ENCODE measurements around the gene VEZF1. TPM values are rescaled to one million over a fixed set of nuclear protein-coding genes. Genes with fewer than 3 reads are reported as not detected.

VEZF1 gene
- total and polyA plus RNA-seq, 10 donors, result 10.0 to 59.9 (median 50.8) TPM

GRCh38 chr17:57999010-57999495 is 11.0 kb upstream of the VEZF1 start:
- H3K27ac ChIP-seq, result peak overlapping the region in 1 of 8 donors; percentile 19
- peaks cover 0 to 75% (median 37%) of the 10 kb centered on the region in 6 donors for H3K36me3 ChIP-seq
- TF ChIP-seq CTCF (IDR thresholded peaks at IDR 0.05 in 8 of 11, conservative IDR thresholded peaks at IDR 0.05 in 3 of 11) (no peak), POLR2AphosphoS5 (IDR thresholded peaks at IDR 0.05) (no peak), POLR2A (IDR thresholded peaks at IDR 0.05) (no peak)
- H3K9me3 ChIP-seq, result no peaks in the 10 kb centered on the region
- H3K4me1 ChIP-seq, result peaks cover 6 to 77% (median 54%) of the 10 kb centered on the region in 6 donors
- no peak overlapping the region for H3K4me3 ChIP-seq
- H3K27me3 ChIP-seq (replicated peaks in 1 of 7), result no peaks in the 10 kb centered on the region
- intact Hi-C loops (cut with DNase I; ENCODE audit: low total_unique reads), result loop anchor here (2.0 to 5.0 kb wide), 2 partner anchors 107 to 140 kb away; no protein-coding TSS in a partner anchor
- no peak for DNase-seq

DNA sequence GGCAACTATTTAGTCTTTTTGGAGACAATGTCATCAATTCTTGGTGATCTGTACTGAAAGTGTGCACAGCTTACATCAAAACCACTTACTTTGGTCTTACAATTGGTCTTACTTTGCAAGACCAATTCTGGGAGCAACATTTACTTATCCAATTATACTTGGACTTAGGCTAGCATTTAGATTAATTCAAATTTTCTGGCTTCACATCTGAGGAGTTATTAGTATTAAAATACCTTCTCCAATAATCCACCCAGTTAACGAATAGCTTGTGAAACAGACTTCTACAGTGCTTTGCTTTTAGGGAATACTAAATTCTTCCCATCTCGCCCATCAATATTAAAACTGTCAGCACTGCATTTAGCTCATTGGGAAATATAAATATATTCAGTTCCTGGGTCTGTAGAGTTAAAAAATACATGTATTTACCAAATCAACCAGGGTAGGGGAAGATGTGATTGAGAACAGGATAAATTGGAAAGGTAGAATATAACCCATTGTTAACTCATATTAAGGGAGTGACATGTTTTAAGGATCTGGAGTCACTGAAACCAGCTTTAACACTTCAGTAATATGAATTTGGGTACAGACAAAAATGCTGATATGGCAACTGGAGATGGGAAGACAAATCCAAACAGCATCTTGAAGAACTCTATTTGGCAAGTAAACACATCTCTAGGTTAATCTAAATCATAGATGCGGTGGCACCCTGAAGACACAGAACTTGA is 9.2 kb upstream of the VEZF1 start:
- TF ChIP-seq POLR2AphosphoS5 (IDR thresholded peaks at IDR 0.05), result no peak
- no peak for TF ChIP-seq POLR2A (IDR thresholded peaks at IDR 0.05)
- no peak for TF ChIP-seq CTCF (IDR thresholded peaks at IDR 0.05 in 8 of 11, conservative IDR thresholded peaks at IDR 0.05 in 3 of 11)
- Histone ChIP-seq H3K9me3 (no peaks in the 10 kb centered on the region), H3K27me3 (replicated peaks in 1 of 7) (no peaks in the 10 kb centered on the region), H3K4me1 (peaks cover 9 to 77% (median 53%) of the 10 kb centered on the region in 6 donors), H3K4me3 (no peak overlapping the region), H3K27ac (no peak overlapping the region), H3K36me3 (peaks cover 0 to 56% (median 20%) of the 10 kb centered on the region in 6 donors)
- 93 to 96% (median 94%) methylated on average over 3 of the region's 3 CpGs for WGBS, 5 donors
- DNase-seq, result no peak
- intact Hi-C loops (cut with DNase I; ENCODE audit: low total_unique reads), result loop anchor here (5.0 kb wide), 1 partner anchor 105 kb away; no protein-coding TSS in a partner anchor

DNA sequence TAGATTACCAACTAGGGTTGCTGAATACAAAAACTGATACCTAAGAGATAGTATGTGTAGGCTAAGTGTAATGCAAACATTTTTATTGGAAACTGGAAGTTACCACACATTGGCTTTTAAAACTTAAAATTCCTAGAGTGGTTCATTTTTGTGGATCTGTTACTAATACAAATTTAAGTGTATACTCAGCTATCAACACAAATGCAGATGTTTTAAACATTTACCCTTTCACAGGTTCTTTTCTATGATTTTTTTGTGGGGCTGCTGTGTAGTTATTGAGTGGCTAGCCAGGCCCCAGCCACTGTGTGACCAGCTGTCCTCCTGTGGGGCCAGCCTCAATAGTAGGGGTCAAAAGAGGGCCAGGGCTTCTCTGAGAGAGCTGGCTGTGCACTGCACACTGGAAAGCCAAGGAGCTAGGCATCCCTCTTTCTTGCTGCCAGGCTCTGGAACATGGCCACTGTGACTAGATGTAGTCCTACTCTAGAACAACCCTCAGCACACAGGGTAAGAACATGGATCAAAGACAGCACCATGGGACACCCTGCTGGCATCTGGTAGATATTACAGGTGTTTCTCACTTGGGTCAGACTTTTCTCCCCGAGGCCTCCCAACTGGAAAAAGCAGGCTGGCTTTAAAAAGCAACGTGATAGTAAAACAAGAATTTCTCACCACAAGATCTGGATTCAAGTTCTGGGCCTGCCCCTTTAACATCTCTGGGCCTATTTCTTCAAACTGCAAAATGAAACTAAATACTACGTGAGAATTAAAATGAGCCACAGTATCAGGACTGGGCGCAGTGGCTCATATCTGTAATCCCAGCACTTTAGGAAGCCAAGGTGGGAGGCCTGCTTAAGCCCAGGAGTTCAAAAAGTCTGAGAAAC is 7.3 kb upstream of the VEZF1 start:
- peaks cover 0 to 38% (median 10%) of the 10 kb centered on the region in 6 donors for H3K36me3 ChIP-seq
- H3K27me3 ChIP-seq (replicated peaks in 1 of 7), result no peaks in the 10 kb centered on the region
- intact Hi-C loops (cut with DNase I; ENCODE audit: low total_unique reads), result loop anchor here (5.0 kb wide), 1 partner anchor 103 kb away; no protein-coding TSS in a partner anchor
- H3K4me1 ChIP-seq, result peaks cover 9 to 71% (median 40%) of the 10 kb centered on the region in 6 donors
- H3K9me3 ChIP-seq, result no peaks in the 10 kb centered on the region
- WGBS, 5 donors, result 32 to 42% (median 37%) methylated on average over 4 of the region's 4 CpGs
- H3K4me3 ChIP-seq, result no peak overlapping the region
- TF ChIP-seq POLR2A (IDR thresholded peaks at IDR 0.05) (no peak), POLR2AphosphoS5 (IDR thresholded peaks at IDR 0.05) (peak in 2 of 3 donors; percentile 54 to 75), CTCF (IDR thresholded peaks at IDR 0.05 in 8 of 11, conservative IDR thresholded peaks at IDR 0.05 in 3 of 11) (peak; percentile 23 to 78 (median 65))
- DNase-seq, result no peak
- peak overlapping the region in 6 of 8 donors; percentile 29 to 50 (median 36) for H3K27ac ChIP-seq

Measured in spleen (tissue), 11 donors.